GM06990 (cell line): ENCODE measurements around the gene ITIH3.

ENCODE experiments used
- DNase-seq: peaks from one replicate; pipeline ENCODE4 v3.0.0-alpha.2; 2011; ENCODE audit not compliant: insufficient read length; ENCODE audit errors: extremely low read depth
- H3K27me3 ChIP-seq: replicated peaks from 2 replicates; pipeline ENCODE4 v1.6.0; 2011; ENCODE audit warnings: low read length; ENCODE audit not compliant: control insufficient read depth, insufficient read depth
- H3K36me3 ChIP-seq: 2 replicates; pipeline ENCODE4 v1.5.1; 2011; ENCODE audit warnings: low read length; ENCODE audit not compliant: control insufficient read depth, insufficient read depth
- H3K4me3 ChIP-seq: replicated peaks from 2 replicates; pipeline ENCODE4 v1.5.1; 2011; ENCODE audit warnings: low read depth, mild to moderate bottlenecking, control low read depth, low read length
- TF ChIP-seq, protein P1 (sequence below): IDR thresholded peaks from 2 replicates; pipeline ENCODE4 v1.5.1; 2011; ENCODE audit warnings: low read length, control low read depth, mild to moderate bottlenecking, inconsistent platforms; ENCODE audit not compliant: insufficient read depth, poor library complexity, severe bottlenecking

The ITIH3 gene

DNA sequence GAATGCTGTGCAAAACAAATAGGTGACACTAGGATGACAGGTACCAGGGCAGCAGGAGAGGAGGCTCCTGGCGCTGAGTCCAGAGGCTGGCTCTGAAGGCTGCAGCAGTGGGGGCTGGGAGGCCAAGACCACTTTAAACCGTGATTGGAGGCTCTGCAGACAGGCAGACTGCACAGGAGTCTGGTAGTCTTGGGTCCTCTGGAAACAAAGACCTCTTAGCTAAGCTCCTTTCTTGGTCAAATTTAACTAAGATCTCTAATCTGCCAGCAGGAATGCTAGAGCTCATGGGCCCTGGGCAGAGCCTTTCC is 44.6 kb downstream of the ITIH3 start:
- DNase-seq, result no peak
- TF ChIP-seq, protein P1, sequence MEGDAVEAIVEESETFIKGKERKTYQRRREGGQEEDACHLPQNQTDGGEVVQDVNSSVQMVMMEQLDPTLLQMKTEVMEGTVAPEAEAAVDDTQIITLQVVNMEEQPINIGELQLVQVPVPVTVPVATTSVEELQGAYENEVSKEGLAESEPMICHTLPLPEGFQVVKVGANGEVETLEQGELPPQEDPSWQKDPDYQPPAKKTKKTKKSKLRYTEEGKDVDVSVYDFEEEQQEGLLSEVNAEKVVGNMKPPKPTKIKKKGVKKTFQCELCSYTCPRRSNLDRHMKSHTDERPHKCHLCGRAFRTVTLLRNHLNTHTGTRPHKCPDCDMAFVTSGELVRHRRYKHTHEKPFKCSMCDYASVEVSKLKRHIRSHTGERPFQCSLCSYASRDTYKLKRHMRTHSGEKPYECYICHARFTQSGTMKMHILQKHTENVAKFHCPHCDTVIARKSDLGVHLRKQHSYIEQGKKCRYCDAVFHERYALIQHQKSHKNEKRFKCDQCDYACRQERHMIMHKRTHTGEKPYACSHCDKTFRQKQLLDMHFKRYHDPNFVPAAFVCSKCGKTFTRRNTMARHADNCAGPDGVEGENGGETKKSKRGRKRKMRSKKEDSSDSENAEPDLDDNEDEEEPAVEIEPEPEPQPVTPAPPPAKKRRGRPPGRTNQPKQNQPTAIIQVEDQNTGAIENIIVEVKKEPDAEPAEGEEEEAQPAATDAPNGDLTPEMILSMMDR, result no peak
- Histone ChIP-seq H3K36me3 (peaks cover 18% of the 10 kb centered on the region), H3K4me3 (no peak overlapping the region), H3K27me3 (no peaks in the 10 kb centered on the region)

- Histone ChIP-seq H3K27me3 (no peaks in the 10 kb centered on the region), H3K36me3 (peaks cover 18% of the 10 kb centered on the region), H3K4me3 (no peak overlapping the region)
- no peak for DNase-seq
- TF ChIP-seq, protein P1, result no peak
Measured at GRCh38 chr3:52839892-52840545, 45.4 kb downstream of the ITIH3 start.

DNA sequence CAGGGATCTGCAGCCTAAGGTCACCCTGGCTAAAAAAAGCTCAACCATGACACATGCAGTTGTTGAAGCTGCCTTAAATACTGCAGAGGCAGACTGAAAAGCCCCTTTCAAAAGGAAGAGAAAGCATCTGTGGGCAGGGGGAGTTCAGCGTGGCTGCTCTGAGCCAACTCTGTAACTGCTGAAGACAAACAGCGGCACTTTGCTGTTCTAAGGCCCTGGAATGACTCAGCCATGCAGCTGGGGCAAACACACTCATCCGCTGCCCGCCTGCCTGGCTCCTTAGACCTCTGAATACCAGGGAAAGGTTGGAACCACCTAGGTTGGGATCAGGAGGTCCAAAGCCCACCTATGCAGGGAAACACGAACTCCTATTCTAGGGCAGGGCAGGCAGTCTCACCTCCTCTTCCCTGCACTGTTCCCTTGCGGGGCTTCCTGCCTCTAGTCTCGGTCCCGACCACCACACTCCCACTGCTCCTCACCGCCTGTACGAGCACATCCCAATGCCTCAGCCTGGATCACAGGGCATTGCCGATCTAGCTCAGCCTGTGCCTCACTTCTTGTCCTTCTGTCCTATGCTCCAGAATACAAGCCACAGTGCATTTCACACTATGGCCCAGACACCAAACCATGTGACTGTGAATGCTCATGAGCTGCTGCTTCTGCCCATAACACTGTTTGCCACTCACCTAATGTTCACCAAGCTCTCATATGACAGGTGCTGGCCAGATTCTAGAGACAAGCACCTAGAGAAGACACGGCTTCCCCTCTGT is 46.8 kb downstream of the ITIH3 start:
- Histone ChIP-seq H3K36me3 (peaks cover 17% of the 10 kb centered on the region), H3K27me3 (no peaks in the 10 kb centered on the region), H3K4me3 (no peak overlapping the region)
- no peak for DNase-seq
- TF ChIP-seq, protein P1, result no peak

GRCh38 chr3:52841981-52842340 is 47.4 kb downstream of the ITIH3 start:
- Histone ChIP-seq H3K4me3 (no peak overlapping the region), H3K27me3 (no peaks in the 10 kb centered on the region), H3K36me3 (peaks cover 17% of the 10 kb centered on the region)
- DNase-seq, result no peak
- TF ChIP-seq, protein P1, result no peak

DNA sequence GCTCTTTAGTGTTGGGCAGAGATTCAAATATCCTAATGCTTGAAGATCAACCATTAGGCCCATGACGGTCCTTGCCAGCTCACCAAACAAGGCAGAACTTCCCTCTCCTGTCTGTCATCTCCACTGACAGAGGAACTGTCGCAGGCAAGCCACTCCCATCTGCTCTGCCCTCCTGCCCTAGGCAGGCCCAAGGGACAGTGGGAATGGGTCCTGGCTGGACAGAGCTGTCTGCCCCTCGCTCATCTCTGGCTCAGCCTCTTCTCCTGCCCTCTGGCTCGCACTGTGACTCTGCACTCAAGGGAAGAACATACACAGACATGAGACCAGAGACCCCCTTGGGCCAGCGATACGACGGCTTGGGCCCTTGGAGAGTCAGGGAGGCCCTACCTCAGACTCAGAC is 47.8 kb downstream of the ITIH3 start:
- Histone ChIP-seq H3K36me3 (peaks cover 17% of the 10 kb centered on the region), H3K27me3 (no peaks in the 10 kb centered on the region)
- TF ChIP-seq, protein P1, result no peak

More for the DNA sequence above, 47.8 kb downstream of the ITIH3 start:
- H3K4me3 ChIP-seq, result no peak overlapping the region
- DNase-seq, result no peak
